Tibial artery (tissue), 4 donors: ENCODE results near the gene ATP2B2.

Experiments
- DNase-seq, 2 donors: peaks; one replicate each; pipeline ENCODE4 v3.0.0-alpha.2; 2019
- H3K27ac ChIP-seq, 2 donors: fragments of 200-600 bp; sonication (generic) in 1 of 2; 1 replicate in 1 of 2; 2 replicates in 1 of 2; pipeline ENCODE4 v1.5.1; 2018 to 2019; ENCODE audit warnings: mild to moderate bottlenecking in 1 of 2
- H3K27me3 ChIP-seq, 2 donors: fragments of 200-600 bp; sonication (generic) in 1 of 2; one replicate each; pipeline versions ENCODE4 v1.5.1 to v1.6.0; 2016 to 2019
- H3K36me3 ChIP-seq, 3 donors: fragments of 200-600 bp; sonication (generic) in 2 of 3; one replicate each; pipeline ENCODE4 v1.5.1; 2016 to 2019; ENCODE audit warnings: mild to moderate bottlenecking in 2 of 3
- H3K4me1 ChIP-seq, 4 donors: fragments of 200-600 bp; sonication (generic) in 2 of 4; 1 replicate in 3 of 4; 2 replicates in 1 of 4; pipeline ENCODE4 v1.5.1; 2016 to 2019
- H3K4me3 ChIP-seq, 2 donors: fragments of 200-600 bp; sonication (generic) in 1 of 2; 1 replicate in 1 of 2; 2 replicates in 1 of 2; pipeline ENCODE4 v1.5.1; 2018 to 2019; ENCODE audit warnings: mild to moderate bottlenecking in 2 of 2
- H3K9me3 ChIP-seq, 3 donors: fragments of 200-600 bp; sonication (generic) in 1 of 3; one replicate each; pipeline ENCODE4 v1.5.1; 2016 to 2019
- intact Hi-C: fragments of 100-400 bp; cut with DNase I; formaldehyde crosslinking; loops from one replicate; pipeline ENCODE4 v1.15.0; 2023; ENCODE audit warnings: low total_unique reads
- TF ChIP-seq, protein P1 (sequence below), 2 experiments: fragments of 200-600 bp in 1 of 2; fragments of 450-650 bp in 1 of 2; IDR thresholded peaks; one replicate each; pipeline ENCODE4 v1.5.1; 2017 to 2019; ENCODE audit warnings: antibody characterized with exemption in 2 of 2, mild to moderate bottlenecking in 1 of 2, moderate library complexity in 1 of 2

ATP2B2 gene

DNA sequence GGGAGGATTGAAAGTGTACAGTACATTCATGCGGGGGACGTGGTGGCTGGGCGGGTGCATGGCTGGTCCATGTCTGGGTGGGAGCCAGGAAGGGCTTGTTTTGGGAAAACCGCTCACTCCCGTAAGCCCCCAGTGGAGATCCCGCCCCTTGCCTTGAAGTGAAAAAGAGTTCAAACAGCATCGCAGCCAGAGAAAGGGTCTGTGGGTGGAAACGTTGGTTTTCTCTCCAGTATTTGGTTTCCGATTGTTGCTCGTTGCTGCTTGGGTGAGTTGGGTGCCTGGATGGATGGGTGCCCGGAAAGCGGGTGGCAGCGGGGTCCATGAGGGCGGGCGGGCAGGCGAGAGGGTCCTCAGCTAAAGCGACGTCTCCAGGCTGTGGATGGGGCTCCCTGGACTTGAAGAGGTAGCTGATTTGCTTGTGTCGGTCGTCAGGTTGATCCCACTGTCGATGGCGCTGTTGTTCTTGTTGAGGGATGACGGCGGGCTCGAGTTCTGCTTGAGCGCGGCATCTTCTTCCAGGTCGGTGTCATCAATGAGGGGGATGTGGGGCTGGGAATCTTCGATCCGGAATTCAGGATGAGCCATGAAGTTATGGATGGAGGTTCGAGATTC, 176.8 kb downstream of the ATP2B2 start:
- Histone ChIP-seq H3K9me3 (no peaks in the 10 kb centered on the region), H3K27ac (no peak overlapping the region), H3K4me3 (no peak overlapping the region), H3K27me3 (peaks cover 0 to 31% of the 10 kb centered on the region in 2 donors), H3K36me3 (no peaks in the 10 kb centered on the region), H3K4me1 (no peaks in the 10 kb centered on the region)
- intact Hi-C loops, result no loop called here
- TF ChIP-seq, protein P1, sequence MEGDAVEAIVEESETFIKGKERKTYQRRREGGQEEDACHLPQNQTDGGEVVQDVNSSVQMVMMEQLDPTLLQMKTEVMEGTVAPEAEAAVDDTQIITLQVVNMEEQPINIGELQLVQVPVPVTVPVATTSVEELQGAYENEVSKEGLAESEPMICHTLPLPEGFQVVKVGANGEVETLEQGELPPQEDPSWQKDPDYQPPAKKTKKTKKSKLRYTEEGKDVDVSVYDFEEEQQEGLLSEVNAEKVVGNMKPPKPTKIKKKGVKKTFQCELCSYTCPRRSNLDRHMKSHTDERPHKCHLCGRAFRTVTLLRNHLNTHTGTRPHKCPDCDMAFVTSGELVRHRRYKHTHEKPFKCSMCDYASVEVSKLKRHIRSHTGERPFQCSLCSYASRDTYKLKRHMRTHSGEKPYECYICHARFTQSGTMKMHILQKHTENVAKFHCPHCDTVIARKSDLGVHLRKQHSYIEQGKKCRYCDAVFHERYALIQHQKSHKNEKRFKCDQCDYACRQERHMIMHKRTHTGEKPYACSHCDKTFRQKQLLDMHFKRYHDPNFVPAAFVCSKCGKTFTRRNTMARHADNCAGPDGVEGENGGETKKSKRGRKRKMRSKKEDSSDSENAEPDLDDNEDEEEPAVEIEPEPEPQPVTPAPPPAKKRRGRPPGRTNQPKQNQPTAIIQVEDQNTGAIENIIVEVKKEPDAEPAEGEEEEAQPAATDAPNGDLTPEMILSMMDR (IDR thresholded peaks at IDR 0.05), result no peak
- DNase-seq, result no peak

DNA sequence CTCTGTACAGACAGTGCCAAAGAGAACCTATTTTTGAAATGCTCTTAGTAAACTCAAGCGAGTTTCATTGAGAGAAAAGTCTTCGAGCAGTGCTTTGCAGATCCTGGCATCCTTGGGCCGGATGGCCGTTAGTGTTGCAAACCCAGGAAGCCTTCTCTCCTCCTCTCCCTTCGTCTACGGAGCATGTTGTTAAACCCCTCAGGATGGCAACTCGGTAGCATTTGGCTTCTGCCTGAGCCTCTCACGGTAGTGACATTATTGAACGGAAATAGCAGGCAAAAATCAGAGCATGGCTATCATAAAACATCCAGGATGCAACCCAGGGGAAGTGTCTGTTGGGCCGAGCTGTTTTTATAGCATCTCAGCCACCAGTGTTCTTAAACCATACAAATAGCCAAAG, 177.8 kb downstream of the ATP2B2 start:
- Histone ChIP-seq H3K36me3 (no peaks in the 10 kb centered on the region), H3K4me1 (no peaks in the 10 kb centered on the region), H3K27me3 (peaks cover 0 to 25% of the 10 kb centered on the region in 2 donors), H3K9me3 (no peaks in the 10 kb centered on the region), H3K27ac (no peak overlapping the region), H3K4me3 (no peak overlapping the region)
- TF ChIP-seq, protein P1 (IDR thresholded peaks at IDR 0.05), result no peak
- DNase-seq, result no peak
- intact Hi-C loops, result no loop called here

DNA sequence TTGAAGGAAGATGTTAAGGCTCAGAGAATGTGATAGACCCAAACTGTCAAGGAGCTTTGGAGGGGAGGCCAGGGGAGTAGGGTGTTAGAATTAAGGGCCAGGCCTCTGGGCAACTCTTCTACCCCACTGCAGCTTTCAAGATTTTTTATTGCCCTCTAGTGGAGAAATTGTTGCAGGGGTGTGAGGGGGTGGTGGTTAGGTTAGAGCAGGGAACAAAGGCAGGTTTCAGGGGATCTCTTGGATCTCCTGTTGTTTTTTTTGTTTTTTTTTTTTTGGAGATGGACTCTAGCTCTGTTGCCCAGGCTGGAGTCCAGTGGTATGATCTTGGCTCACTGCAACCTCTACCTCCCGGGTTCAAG, 183.1 kb downstream of the ATP2B2 start:
- Histone ChIP-seq H3K4me1 (peaks cover 0 to 35% (median 18%) of the 10 kb centered on the region in 4 donors), H3K27ac (no peak overlapping the region), H3K27me3 (no peaks in the 10 kb centered on the region), H3K9me3 (no peaks in the 10 kb centered on the region), H3K36me3 (peaks cover 13 to 18% (median 15%) of the 10 kb centered on the region in 3 donors), H3K4me3 (no peak overlapping the region)
- TF ChIP-seq, protein P1 (IDR thresholded peaks at IDR 0.05), result no peak
- intact Hi-C loops, result no loop called here
- no peak for DNase-seq

DNA sequence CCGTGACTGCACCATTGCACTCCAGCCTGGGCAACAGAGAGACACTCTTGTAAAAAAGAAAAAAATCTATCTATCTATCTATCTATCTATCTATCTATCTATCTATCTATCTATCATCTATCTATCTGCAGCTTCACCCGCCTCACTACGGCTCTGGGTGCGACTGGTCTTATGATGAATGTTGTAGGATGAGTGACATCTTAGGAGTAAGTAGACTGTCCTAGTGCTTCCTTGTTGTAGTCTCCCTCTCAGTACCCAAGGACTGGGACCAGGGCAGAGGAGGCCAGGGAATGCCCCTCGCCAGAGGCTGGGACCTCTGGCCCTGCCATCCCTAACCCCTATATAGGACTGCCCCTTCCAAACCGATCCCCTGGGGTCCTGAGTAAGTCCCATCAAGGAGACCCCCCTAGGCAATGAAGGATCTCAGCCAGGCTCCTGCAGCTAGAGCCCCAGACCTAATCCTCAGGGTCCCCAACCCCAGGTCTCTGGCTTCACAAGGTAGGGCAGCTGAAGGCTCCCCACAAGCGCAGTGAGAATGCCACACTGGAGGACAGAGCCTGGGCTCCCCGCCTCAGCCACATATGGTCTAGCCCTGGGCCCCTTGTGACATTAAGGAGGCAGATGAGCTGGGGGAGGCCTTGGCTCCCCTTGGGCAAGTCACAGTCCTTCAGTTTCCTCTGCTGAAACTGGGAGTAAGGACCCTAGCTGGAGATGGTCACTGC, 183.6 kb downstream of the ATP2B2 start:
- no peak for DNase-seq
- no peaks in the 10 kb centered on the region for H3K9me3 ChIP-seq
- H3K36me3 ChIP-seq, result peaks cover 15 to 24% (median 16%) of the 10 kb centered on the region in 3 donors
- intact Hi-C loops, result no loop called here
- TF ChIP-seq, protein P1 (IDR thresholded peaks at IDR 0.05), result no peak
- H3K4me1 ChIP-seq, result peaks cover 0 to 35% (median 18%) of the 10 kb centered on the region in 4 donors
- H3K27ac ChIP-seq, result peak overlapping the region; percentile 88 to 89
- peak overlapping the region; percentile 89 to 99 for H3K4me3 ChIP-seq
- H3K27me3 ChIP-seq, result no peaks in the 10 kb centered on the region

DNA sequence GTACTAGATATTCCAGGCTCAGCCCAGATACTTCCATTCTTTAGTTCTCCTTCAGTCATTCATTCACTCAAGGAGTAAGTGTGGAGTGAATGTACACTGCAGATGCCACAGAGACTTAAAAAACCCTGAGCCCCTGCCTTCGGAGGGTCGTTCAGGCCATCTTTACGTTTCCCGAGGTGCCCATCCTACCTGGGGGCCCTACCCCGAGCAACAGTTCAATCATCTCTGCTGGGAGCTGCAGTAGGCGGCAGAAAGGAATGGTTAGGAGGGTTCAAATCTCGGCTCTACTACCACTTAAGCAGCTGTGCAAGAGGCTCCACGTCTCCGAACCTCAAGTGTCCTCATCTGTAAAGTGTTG, 185.1 kb downstream of the ATP2B2 start:
- TF ChIP-seq, protein P1 (IDR thresholded peaks at IDR 0.05), result no peak
- H3K27ac ChIP-seq, result peak overlapping the region; percentile 88 to 89
- DNase-seq, result no peak
- peaks cover 30 to 39% (median 30%) of the 10 kb centered on the region in 3 donors for H3K36me3 ChIP-seq
- peak overlapping the region; percentile 89 to 99 for H3K4me3 ChIP-seq
- intact Hi-C loops, result no loop called here
- H3K4me1 ChIP-seq, result peaks cover 0 to 35% (median 18%) of the 10 kb centered on the region in 4 donors
- H3K9me3 ChIP-seq, result no peaks in the 10 kb centered on the region
- no peaks in the 10 kb centered on the region for H3K27me3 ChIP-seq
